MCF 10A (cell line): ENCODE data around the gene ATP7B. TPM values are rescaled to one million over a fixed set of nuclear protein-coding genes. Genes with fewer than 3 reads are reported as not detected.

Experiments
- Bru-seq: library from RNA; stranded (reverse); fragments of 400-500 nt; gene quantifications from one replicate; lab custom pipeline; 2021; lab: Mats Ljungman, UMichigan
- BruChase-seq, 2 experiments: library from RNA; stranded (reverse); fragments of 400-500 nt; gene quantifications; one replicate each; lab custom pipeline; 2021; lab: Mats Ljungman, UMichigan
- BruUV-seq: library from RNA; stranded (reverse); fragments of 400-500 nt; replicated peaks from 2 replicates; lab custom pipeline; 2021; lab: Mats Ljungman, UMichigan
- CTCF ChIA-PET: fragments of 300-600 bp; sonication (Branson Sonifier 250); formaldehyde crosslinking; extraction: SDS; loops from one replicate; lab custom pipeline; 2021; ENCODE audit warnings: antibody characterized with exemption, inconsistent platforms; lab: Yijun Ruan, JAX
- POLR2A ChIA-PET: fragments of 300-600, 350-650 bp; sonication (Branson Sonifier 250); formaldehyde crosslinking; extraction: SDS; loops from one replicate; lab custom pipeline; 2020; ENCODE audit warnings: antibody characterized with exemption, inconsistent platforms; lab: Yijun Ruan, JAX
- DNase-seq: peaks from one replicate; pipeline ENCODE4 v3.0.0-alpha.2; 2018; ENCODE audit not compliant: unreplicated experiment
- H3K27ac Mint-ChIP-seq: one replicate; pipeline ENCODE4 v1.8.0; 2022; ENCODE audit warnings: mild to moderate bottlenecking, low read depth, mixed read lengths; ENCODE audit not compliant: unreplicated experiment
- H3K27me3 Mint-ChIP-seq: one replicate; pipeline ENCODE4 v1.8.0; 2022; ENCODE audit warnings: mixed read lengths; ENCODE audit not compliant: insufficient read depth, unreplicated experiment
- H3K36me3 Mint-ChIP-seq: one replicate; pipeline ENCODE4 v1.8.0; 2022; ENCODE audit warnings: mild to moderate bottlenecking, moderate library complexity, mixed read lengths; ENCODE audit not compliant: insufficient read depth, unreplicated experiment
- H3K4me1 Mint-ChIP-seq: one replicate; pipeline ENCODE4 v1.8.0; 2022; ENCODE audit warnings: mixed read lengths; ENCODE audit not compliant: insufficient read depth, unreplicated experiment
- H3K4me3 Mint-ChIP-seq: one replicate; pipeline ENCODE4 v1.8.0; 2022; ENCODE audit warnings: mild to moderate bottlenecking, moderate library complexity, mixed read lengths; ENCODE audit not compliant: unreplicated experiment
- H3K9me3 Mint-ChIP-seq: one replicate; pipeline ENCODE4 v1.8.0; 2022; ENCODE audit warnings: mixed read lengths; ENCODE audit not compliant: unreplicated experiment
- CTCF ChIP-seq: fragments of 200-600 bp; IDR thresholded peaks from one replicate; pipeline ENCODE4 v1.8.0; 2022; ENCODE audit warnings: antibody characterized with exemption, mild to moderate bottlenecking; ENCODE audit not compliant: unreplicated experiment
- intact Hi-C: fragments of 100-400 bp; cut with micrococcal nuclease; formaldehyde crosslinking; loops from 2 replicates; pipeline ENCODE4 v1.14.1; 2022
- long read RNA-seq: library from polyadenylated mRNA; stranded (forward); transcript quantifications from one replicate; pipeline ENCODE4 v2.0.0, GENCODE V29; 2022
- total RNA-seq: library from RNA; stranded (reverse); gene quantifications from 2 replicates; pipeline ENCODE4 v1.2.3, GENCODE V29; 2022

The ATP7B gene
- total RNA-seq, result 3.2 and 5.3 TPM in 2 replicates
- percentile 38 among the genes with signal in this experiment for Bru-seq, nascent RNA
- percentile 41 among the genes with signal in this experiment for BruChase-seq, experiment 1, labeled RNA remaining after a 6-hour chase
- BruChase-seq, experiment 2, labeled RNA remaining after a 2-hour chase, result percentile 46 among the genes with signal in this experiment
- long read RNA-seq, full-length matches to known transcripts, result 1 of 3 reads
- long read RNA-seq, partial matches to known transcripts, result 1 of 3 reads
- long read RNA-seq, other reads (novel, unspliced or antisense), result 1 of 3 reads

- no peak for DNase-seq
- CTCF ChIA-PET, result interaction anchor here (0.7 to 1.3 kb wide), 2 partner anchors 10 to 14 kb away, joined by 3 to 4 read pairs; partner anchors contain the start of gene UTP14C
- H3K4me1 Mint-ChIP-seq, result peaks cover 17% of the 10 kb centered on the region
- POLR2A ChIA-PET, result no interaction called here
- H3K27me3 Mint-ChIP-seq, result no peaks in the 10 kb centered on the region
- peaks cover 10% of the 10 kb centered on the region for H3K36me3 Mint-ChIP-seq
- intact Hi-C loops, result loop anchor here (5.0 kb wide), 1 partner anchor 599 kb away; no protein-coding TSS in a partner anchor
- TF ChIP-seq CTCF, result no peak
- BruUV-seq, result no TSS peak
- peak within 1 kb of the TSS; percentile 92 for H3K4me3 Mint-ChIP-seq
- H3K27ac Mint-ChIP-seq, result peak within 1 kb of the TSS; percentile 90
- H3K9me3 Mint-ChIP-seq, result no peaks in the 10 kb centered on the region
These were observed at the start of gene ATP7B for GRCh38 chr13:52010890-52011631. Gene ATP7B (minus strand): TSS chr13:52011450. CDS start chr13:52011337, 113 bp downstream.

GRCh38 chr13:52053460-52053859 lies 42.2 kb upstream of the ATP7B start:
- Mint-ChIP-seq H3K4me1 (no peaks in the 10 kb centered on the region), H3K27ac (no peak overlapping the region), H3K9me3 (no peaks in the 10 kb centered on the region), H3K36me3 (no peaks in the 10 kb centered on the region), H3K4me3 (no peak overlapping the region), H3K27me3 (no peaks in the 10 kb centered on the region)
- no peak for DNase-seq
- TF ChIP-seq CTCF, result no peak
- ChIA-PET POLR2A (no interaction called here), CTCF (no interaction called here)
- no TSS peak for BruUV-seq
- intact Hi-C loops, result no loop called here

- no peak overlapping the region for H3K4me3 Mint-ChIP-seq
- H3K4me1 Mint-ChIP-seq, result no peaks in the 10 kb centered on the region
- H3K27ac Mint-ChIP-seq, result no peak overlapping the region
- POLR2A ChIA-PET, result interaction anchor here (1.1 kb wide), 1 partner anchor 9 kb away, joined by 3 read pairs; no protein-coding TSS in a partner anchor
- CTCF ChIA-PET, result no interaction called here
- H3K9me3 Mint-ChIP-seq, result no peaks in the 10 kb centered on the region
- no peak for DNase-seq
- intact Hi-C loops, result no loop called here
- no peaks in the 10 kb centered on the region for H3K27me3 Mint-ChIP-seq
- no TSS peak for BruUV-seq
- H3K36me3 Mint-ChIP-seq, result no peaks in the 10 kb centered on the region
- no peak for TF ChIP-seq CTCF
These were observed 40.1 kb upstream of the ATP7B start for GRCh38 chr13:52051400-52051799.

- no peaks in the 10 kb centered on the region for H3K36me3 Mint-ChIP-seq
- TF ChIP-seq CTCF, result no peak
- no peak overlapping the region for H3K4me3 Mint-ChIP-seq
- BruUV-seq, result no TSS peak
- ChIA-PET CTCF (interaction anchor here (0.9 kb wide), 1 partner anchor 14 kb away, joined by 6 read pairs; no protein-coding TSS in a partner anchor), POLR2A (interaction anchor here (0.5 kb wide), 1 partner anchor 79 kb away, joined by 3 read pairs; no protein-coding TSS in a partner anchor)
- no peaks in the 10 kb centered on the region for H3K4me1 Mint-ChIP-seq
- intact Hi-C loops, result no loop called here
- H3K27ac Mint-ChIP-seq, result no peak overlapping the region
- no peak for DNase-seq
- no peaks in the 10 kb centered on the region for H3K9me3 Mint-ChIP-seq
- H3K27me3 Mint-ChIP-seq, result no peaks in the 10 kb centered on the region
These were observed 37.3 kb upstream of the ATP7B start for GRCh38 chr13:52048516-52048915.
